DMS53 (cell line): ENCODE data around the gene SMG6.
"Not testable (repeated sequence)": the region's sequence is repeated elsewhere in the genome, so short reads cannot be mapped to it uniquely, and the experiment has no call there.

Experiments used
- DNase-seq: peaks from one replicate; lab custom pipeline; 2025; lab: John Stamatoyannopoulos, UW

Gene SMG6

GRCh38 chr17:2144701-2145100 is 158.9 kb downstream of the SMG6 start:
- no peak for DNase-seq

GRCh38 chr17:2143332-2143731 is 160.3 kb downstream of the SMG6 start:
- no peak for DNase-seq

DNA sequence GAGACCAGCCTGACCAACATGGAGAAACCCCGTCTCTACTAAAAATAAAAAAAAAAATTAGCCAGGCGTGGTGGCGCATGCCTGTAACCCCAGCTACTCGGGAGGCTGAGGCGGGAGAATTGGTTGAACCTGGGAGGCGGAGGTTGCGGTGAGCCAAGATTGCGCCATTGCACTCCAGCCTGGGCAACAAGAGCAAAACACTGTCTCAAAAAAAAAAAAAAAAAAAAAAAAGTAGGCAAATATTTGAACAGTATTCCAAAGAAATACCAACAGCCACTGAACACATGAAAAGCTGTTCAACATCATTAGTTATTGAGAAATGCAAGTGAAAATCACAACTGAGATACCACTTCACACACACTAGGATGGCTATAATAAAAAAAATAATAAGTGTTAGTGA is 160.9 kb downstream of the SMG6 start:
- DNase-seq, result not testable (repeated sequence)

- no peak for DNase-seq
Measured at GRCh38 chr17:2140683-2141082, 162.9 kb downstream of the SMG6 start.

DNA sequence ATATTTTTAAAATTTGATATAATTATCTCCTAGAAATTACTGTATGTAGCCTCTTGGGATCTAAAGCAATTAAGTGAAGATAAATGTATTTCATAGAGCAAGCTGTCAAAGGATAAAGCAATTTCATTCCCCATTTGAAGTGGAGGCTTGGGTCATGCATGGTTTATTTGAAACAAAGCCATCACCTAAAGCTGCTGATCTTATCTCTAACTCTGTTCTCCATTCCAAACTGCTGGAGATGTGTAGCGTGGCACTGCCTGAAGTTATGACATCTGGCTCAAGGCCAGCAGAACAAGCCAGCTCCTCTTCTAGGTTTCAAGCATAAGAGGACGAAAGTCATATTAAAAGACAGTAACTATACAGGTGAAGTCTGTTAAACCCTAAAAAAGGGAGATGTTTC is 164.8 kb downstream of the SMG6 start:
- no peak for DNase-seq

GRCh38 chr17:2138318-2138717 is 165.3 kb downstream of the SMG6 start:
- no peak for DNase-seq

GRCh38 chr17:2137342-2138098 is 166.1 kb downstream of the SMG6 start:
- peak; percentile 44 for DNase-seq

- no peak for DNase-seq
Measured at GRCh38 chr17:2136241-2136640, 167.3 kb downstream of the SMG6 start.

DNA sequence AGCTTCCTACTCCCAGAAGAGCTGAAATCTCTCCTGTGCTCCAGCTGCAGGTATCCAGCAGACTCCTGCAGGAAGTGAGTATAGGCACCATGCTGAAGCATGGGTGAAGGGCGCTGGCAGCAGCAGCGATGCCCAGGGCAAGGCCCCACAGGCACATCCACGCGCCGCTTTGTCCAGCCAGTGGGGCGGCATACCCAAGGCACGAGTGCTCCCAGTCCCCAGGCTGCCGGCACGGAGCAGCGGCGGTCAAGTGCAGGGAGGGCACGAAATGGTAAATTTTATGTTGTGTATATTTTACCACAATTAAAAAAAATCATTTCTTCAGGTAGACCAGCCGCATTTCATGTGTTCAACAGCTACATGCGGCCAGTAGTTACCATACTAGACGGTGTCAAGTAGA is 175.6 kb downstream of the SMG6 start:
- DNase-seq, result no peak

- DNase-seq, result no peak
Measured at GRCh38 chr17:2125013-2125535, 178.5 kb downstream of the SMG6 start.

- DNase-seq, result no peak
Measured at GRCh38 chr17:2124391-2124790, 179.2 kb downstream of the SMG6 start.

- no peak for DNase-seq
Measured at GRCh38 chr17:2123375-2124251, 180.0 kb downstream of the SMG6 start.

- DNase-seq, result no peak
Measured at GRCh38 chr17:2122641-2123302, 180.8 kb downstream of the SMG6 start.

DNA sequence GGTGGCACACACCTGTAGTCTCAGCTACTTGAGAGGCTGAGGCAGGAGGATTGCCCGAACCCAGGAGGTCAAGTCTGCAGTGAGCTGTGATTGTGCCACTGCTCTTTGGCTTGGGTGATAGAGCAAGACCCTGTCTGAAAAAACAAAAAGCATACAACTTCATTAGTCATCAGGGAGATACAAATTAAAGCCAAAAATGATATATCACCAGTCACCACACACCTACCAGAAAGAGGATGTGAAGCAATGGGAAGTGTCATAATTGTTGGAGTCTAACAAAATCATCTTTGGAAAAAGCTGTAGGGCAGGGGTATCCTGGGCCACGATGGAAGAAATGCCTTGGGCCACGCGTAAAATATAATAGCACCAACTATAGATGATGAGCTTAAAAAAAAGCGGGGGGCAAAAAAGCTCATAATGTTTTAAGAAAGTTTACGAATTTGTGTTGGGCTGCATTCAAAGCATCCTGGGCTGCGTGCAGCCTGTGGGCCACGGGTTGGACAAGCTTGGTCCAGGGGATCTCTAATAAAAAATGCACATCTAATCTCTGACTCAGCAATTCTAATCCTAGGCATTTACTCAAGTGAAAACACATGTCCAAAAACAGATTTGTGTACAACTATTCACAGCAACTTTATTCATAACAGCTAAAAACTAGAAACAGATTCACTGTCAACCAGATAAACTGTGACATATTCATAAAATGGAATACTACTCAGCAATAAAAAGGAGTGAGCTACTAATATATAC is 182.8 kb downstream of the SMG6 start:
- DNase-seq, result no peak

DNA sequence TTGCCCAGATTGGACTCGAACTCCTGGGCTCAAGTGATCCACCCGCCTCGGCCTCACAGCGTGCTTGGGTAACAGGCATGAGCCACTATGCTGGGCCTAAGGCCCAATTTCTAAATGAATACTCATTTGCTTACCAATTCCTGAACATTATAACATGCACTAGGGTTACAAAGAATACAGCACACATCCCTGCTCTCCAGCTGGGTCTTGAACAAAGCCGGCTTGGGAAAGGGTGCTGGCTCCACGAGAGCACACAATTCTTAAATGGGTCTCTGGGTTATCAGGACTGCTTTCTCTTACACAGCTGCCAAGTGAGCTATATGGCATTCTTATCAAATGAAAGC is 190.3 kb downstream of the SMG6 start:
- no peak for DNase-seq

DNA sequence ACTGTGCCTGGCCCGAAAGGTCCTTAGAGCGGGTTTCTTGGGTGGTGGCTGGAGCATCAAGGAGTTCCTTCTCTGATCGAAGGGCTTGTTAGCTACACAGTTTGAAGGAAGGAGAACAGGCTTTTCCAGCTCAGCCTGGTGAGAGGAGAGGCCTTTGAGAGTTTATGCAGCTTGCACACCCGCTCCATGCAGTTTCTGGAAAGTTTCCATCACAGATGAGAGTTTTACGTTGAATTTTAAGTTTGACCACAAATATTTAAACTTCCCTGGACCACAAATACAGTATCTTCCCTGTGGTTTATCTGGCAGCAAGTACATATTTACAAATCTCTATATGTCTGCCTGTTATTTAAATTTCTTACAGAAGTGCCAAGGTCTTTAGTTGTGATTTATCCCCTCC is 191.9 kb downstream of the SMG6 start:
- DNase-seq, result no peak

- no peak for DNase-seq
Measured at GRCh38 chr17:2110436-2110835, 193.1 kb downstream of the SMG6 start.

GRCh38 chr17:2108170-2108569 is 195.4 kb downstream of the SMG6 start:
- no peak for DNase-seq

DNA sequence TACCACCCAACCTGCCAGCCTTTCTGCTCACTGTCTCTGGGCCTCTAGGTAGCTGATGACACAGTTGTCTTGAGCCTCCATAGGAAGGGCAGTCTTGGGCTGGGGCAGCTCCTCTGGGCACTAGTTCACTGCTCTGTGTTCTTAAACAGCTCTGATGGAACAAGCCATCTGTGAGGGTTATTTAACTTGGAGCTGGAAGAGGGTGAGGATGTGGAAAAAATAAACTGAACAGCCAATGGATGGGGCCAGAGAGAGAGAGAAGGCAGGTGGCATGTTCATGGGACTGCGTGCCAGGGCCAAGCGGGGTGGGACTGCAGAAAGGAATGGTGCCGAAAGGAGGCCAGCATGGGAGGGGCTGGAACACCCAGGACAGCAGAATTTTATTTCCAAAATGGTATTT is 196.1 kb downstream of the SMG6 start:
- no peak for DNase-seq

- no peak for DNase-seq
Measured at GRCh38 chr17:2107050-2107449, 196.5 kb downstream of the SMG6 start.

DNA sequence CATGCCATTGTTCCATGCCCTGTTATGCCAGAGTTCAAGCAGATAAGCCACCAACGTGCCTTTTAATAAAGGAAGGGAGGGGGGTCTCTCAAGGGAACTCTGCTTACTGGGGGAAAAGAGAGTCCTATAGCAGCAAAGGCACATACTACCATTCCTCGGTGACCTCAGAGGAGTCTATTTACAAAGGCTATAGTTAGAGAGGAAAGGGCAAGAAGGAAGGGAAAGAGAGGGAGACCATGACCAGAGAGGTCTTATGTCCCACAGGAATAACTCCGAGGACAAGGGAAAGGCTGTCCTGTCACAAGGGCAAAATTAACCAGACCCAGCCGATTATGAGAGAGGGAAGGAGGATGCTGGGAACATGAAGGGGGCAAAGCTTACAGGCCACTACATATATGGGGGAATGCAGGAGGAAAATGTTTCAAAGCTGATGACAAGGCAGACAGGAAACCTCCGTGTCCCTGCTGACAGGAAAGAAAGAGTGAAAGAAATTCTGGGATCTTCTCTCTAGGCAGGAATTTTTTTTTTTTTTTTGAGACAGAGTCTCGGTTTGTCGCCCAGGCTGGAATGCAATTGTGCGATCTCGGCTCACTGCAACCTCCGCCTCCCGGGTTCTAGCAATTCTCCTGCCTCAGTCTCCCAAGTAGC is 197.2 kb downstream of the SMG6 start:
- no peak for DNase-seq
